ENCODE data around the gene MEGF6. TPM values are rescaled to one million over a fixed set of nuclear protein-coding genes. Genes with fewer than 3 reads are reported as not detected.

MEGF6 gene
- total RNA-seq, 1 donor from 2014 or later = 7.3 TPM

- DNase-seq (no peak), ATAC-seq (ENCODE audit: poor library complexity) (no peak)
- intact Hi-C loops (cut with DNase I) = no loop called here
Observed at GRCh38 chr1:3540876-3541275, 70.4 kb downstream of the MEGF6 start.

- ATAC-seq (ENCODE audit: poor library complexity) (no peak), DNase-seq (no peak)
- intact Hi-C loops (cut with DNase I) = no loop called here
Observed at GRCh38 chr1:3539707-3540425, 71.4 kb downstream of the MEGF6 start.

- intact Hi-C loops (cut with DNase I) = no loop called here
- DNase-seq = no peak
- no peak for ATAC-seq (ENCODE audit: poor library complexity)
Observed at GRCh38 chr1:3537359-3537758, 73.9 kb downstream of the MEGF6 start.

- intact Hi-C loops (cut with DNase I) = no loop called here
- ATAC-seq (ENCODE audit: poor library complexity) (no peak), DNase-seq (no peak)
Observed at GRCh38 chr1:3536420-3537195, 74.7 kb downstream of the MEGF6 start.

GRCh38 chr1:3535732-3536131 lies 75.6 kb downstream of the MEGF6 start:
- no peak for ATAC-seq (ENCODE audit: poor library complexity)
- DNase-seq = no peak
- intact Hi-C loops (cut with DNase I) = no loop called here

- intact Hi-C loops (cut with DNase I) = no loop called here
- ATAC-seq (ENCODE audit: poor library complexity) = no peak
- DNase-seq = no peak
Observed at GRCh38 chr1:3534803-3535637, 76.3 kb downstream of the MEGF6 start.

GRCh38 chr1:3533067-3534048 lies 78.0 kb downstream of the MEGF6 start:
- no peak for ATAC-seq (ENCODE audit: poor library complexity)
- intact Hi-C loops (cut with DNase I) = no loop called here

GRCh38 chr1:3531928-3532327 lies 79.4 kb downstream of the MEGF6 start:
- DNase-seq (no peak), ATAC-seq (ENCODE audit: poor library complexity) (peak; percentile 45)
- intact Hi-C loops (cut with DNase I) = no loop called here

More at GRCh38 chr1:3533067-3534048, 78.0 kb downstream of the MEGF6 start:
- DNase-seq = no peak

GRCh38 chr1:3530926-3531818 lies 80.1 kb downstream of the MEGF6 start:
- intact Hi-C loops (cut with DNase I) = no loop called here
- peak; percentile 79 for ATAC-seq (ENCODE audit: poor library complexity)
- DNase-seq = peak; percentile 90

- ATAC-seq (ENCODE audit: poor library complexity) (peak; percentile 8), DNase-seq (no peak)
- intact Hi-C loops (cut with DNase I) = no loop called here
Observed at GRCh38 chr1:3530086-3530925, 81.0 kb downstream of the MEGF6 start.

GRCh38 chr1:3529099-3529729 lies 82.1 kb downstream of the MEGF6 start:
- peak; percentile 82 for DNase-seq
- intact Hi-C loops (cut with DNase I) = no loop called here
- peak; percentile 82 for ATAC-seq (ENCODE audit: poor library complexity)

- ATAC-seq (ENCODE audit: poor library complexity) = no peak
- intact Hi-C loops (cut with DNase I) = no loop called here
- no peak for DNase-seq
Observed at GRCh38 chr1:3527774-3528173, 83.5 kb downstream of the MEGF6 start.

GRCh38 chr1:3525551-3526482 lies 85.5 kb downstream of the MEGF6 start:
- DNase-seq (no peak), ATAC-seq (ENCODE audit: poor library complexity) (no peak)
- intact Hi-C loops (cut with DNase I) = no loop called here

- ATAC-seq (ENCODE audit: poor library complexity) = no peak
- intact Hi-C loops (cut with DNase I) = no loop called here
- DNase-seq = no peak
Observed at GRCh38 chr1:3524556-3525203, 86.6 kb downstream of the MEGF6 start.

GRCh38 chr1:3523980-3524379 lies 87.3 kb downstream of the MEGF6 start:
- no peak for DNase-seq
- intact Hi-C loops (cut with DNase I) = no loop called here
- ATAC-seq (ENCODE audit: poor library complexity) = no peak
